HG03196 (cell line): ENCODE measurements around the gene GPR108.
"Not testable (repeated sequence)": the region's sequence is repeated elsewhere in the genome, so short reads cannot be mapped to it uniquely, and the experiment has no call there.

Source experiments
- ATAC-seq: cut with Tn5 transposase; IDR thresholded peaks from one replicate; pipeline ENCODE4 v1.9.1; 2021; ENCODE audit not compliant: unreplicated experiment

Gene GPR108

DNA sequence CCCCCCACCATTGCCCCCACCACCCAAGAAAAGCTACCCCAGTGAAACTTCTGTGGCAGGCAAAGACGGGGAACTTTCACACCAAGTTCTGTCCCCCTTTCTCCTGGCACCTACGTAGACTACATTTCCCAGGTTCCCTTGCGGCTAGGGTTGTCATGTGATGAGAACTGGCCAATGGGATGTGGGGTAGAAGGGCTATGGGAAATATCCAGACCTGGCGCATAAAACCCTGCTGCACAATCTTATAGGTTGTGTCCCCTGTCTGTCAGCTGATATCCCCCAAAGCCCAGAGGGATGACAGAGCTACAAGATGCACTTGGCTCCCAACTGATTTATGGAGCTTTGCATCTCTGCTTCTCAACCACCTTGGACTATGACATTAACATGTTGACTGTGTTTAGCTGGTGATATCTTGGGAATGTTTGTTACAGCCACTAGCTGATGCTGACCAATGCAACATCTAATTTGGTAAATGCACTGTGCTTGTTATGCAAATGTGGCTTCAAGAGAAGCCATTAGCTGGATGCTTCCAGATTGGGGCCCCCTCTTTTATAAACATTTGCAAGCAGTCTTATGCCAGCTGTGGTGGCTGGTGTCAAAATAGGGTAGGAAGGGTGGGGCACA is 23.8 kb upstream of the GPR108 start:
- no peak for ATAC-seq

DNA sequence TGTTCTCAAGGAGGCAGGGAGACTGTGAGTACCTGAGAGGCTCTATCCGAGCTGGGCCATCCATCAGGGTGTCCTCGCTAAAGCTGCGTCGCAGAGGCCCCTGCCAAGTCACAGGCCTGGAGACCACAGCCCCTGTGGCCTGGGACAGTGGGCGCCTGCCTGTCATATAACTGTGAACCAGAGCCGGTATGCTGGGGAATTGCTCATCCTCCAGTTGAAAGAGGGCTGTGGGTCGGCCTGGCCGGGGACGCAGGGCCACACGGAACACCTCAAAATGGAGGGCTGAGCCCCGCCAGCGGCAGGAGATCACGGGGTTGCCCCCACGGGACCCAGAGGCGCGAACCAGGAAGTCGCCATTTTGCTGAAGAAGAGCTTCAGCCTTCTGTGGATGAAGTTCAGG is 23.2 kb upstream of the GPR108 start:
- no peak for ATAC-seq

DNA sequence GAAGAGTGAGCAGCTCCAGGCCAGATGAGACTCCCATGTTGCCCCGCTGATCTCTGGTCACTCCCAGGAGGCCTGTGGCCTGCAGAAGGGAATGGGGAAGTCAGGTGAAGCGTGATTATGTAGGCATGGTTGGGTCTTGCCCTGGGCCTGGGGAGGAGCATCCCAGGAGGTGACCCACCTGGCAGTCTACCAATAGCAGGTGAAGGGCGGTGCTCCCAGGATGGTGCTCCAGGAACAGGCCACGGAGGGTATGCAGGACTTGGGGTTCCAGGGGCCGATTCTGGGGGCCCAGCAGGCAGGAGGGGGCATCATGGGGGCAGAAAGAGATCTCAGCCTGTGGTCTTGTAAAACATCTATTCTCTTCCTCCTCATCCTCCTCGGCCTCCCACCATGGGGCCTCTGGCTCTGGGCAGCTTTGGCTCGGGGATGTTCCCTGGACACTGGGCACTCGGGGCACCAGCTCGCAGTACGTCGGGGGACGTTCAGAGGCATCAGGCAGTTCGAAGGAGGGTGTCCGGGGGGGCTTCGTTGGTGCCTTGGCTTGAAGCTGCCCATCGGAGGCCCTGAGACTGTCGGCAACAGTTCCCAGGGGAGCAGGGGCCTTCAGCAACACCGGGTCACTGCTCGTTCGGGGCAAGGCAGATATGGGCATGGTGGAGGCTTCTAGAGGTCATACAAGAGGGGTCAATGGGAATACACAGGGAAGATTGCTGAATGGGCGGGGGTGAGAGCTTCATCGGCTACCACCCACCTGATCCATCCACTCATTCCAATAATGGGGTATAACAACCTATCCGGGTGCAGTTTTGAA is 17.5 kb upstream of the GPR108 start:
- no peak for ATAC-seq

DNA sequence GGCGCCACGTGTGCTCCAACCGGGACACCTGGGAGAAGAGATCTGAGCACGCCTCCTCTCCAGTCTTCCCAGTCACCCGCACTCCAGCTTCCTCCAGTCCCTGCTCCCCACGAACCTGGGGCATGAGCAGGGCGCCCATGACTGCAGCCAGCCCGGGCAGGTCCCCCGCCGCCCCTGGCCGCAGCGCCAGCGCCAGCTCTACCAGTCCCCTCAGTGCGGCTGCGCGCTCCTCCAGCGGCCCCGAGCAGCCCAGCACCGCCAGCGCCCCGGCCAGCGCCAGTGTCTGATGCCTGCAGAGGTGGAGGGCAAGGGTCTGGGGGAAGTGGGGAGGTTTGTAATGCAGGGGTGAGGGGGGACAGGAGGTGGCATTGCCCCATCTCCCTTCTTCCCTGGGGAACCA is 16.8 kb upstream of the GPR108 start:
- ATAC-seq, result no peak

DNA sequence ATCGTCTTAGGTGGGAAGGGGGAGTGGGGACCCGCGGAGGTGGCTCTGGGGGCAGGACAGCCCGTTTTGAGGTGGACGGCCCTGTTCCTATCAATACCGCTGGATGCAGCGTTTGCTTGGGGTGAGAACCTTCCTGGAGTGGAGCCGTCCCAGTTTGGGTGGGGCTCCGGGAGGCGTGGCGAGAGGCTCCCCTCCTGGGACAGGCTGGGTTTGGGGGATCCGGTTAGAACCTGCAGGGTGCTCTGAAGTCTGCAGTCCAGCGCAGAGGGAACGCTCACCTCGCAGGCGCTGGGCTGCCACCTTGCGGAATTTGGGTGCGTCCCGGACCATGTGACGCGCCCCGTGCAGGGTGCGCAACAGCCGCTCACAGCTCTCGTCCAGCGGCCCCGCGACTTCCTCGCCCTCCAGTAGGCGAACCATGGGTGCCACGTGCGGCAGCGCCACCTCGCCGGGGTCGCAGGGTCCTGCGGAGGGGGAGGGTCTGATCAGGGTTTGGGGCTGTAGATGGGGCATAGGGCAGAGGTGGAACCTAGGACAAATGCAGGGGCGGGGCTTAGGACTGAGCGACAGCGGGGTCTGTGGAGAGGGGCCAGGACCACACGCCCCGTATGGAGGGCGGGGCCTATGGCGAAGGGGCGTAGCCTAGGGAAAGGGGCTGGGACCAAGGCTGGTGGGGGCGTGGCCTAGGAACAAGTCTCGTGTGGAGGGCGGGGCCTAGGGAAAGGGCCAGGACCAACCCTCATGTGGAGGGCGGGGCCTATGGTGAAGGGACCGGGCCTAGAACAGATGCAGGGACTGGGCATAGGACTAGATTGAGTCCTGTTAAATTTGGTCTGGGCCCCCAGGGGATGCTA is 16.0 kb upstream of the GPR108 start:
- ATAC-seq, result peak; percentile 80

DNA sequence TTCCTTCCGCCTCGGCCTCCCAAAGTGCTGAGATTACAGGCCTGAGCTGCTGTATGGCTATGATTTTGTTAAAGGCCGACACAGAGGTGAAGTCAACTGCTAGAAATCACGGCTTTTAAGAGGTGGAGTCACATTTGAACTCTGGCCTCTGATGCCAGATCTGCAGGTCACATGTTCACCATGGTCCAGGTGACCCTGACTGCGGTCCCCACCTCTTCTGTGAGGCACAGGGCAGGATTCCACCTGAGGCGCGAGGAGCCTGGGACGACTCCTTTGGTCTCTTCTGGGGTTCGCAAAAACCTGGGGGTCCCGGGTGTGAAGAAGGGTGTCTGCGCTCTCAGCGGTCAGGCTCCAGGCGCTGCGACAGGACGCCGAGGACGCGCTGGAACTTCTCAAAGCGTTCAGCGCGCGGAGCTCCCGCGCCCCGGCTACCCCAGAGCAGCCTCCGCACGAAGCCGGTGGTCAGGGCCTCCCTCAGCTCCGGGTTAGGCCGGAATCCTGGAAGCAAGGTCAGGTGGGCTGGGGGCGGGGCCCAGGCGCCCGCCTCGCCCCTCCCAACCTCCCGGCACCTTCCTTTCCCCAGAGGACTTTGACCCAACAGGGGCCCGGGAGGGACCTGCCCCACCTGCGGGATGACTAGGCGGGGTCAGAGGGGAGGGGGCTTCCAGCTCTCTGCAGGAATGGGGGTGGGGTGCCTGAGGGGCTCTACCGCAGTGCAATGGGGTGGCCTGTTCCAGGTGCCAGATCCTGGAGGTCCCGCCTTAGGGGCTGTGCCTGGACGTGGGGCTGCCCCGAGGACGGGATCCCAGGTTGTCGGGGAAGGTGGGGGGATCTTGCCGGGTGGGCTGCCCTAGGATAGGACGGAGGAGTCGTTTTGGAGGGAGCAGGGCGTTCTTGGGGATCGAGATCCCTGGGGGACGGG is 15.1 kb upstream of the GPR108 start:
- ATAC-seq, result no peak

DNA sequence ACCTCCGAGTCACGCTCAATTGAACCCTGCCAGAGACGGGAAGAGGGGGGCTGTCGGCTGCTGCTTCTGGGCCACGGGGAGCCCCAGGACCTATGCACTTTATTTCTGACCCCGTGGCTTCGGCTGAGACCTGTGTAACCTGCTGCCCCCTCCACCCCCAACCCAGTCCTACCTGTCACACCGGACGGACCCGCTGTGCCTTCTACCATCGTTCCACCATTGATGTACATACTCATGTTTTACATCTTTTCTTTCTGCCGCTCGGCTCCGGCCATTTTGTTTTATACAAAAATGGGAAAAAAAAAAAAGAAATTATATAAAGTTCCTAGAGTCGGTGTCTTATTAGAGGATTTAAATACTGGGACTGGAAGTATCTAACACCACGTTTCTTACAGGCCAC is 13.8 kb upstream of the GPR108 start:
- no peak for ATAC-seq

DNA sequence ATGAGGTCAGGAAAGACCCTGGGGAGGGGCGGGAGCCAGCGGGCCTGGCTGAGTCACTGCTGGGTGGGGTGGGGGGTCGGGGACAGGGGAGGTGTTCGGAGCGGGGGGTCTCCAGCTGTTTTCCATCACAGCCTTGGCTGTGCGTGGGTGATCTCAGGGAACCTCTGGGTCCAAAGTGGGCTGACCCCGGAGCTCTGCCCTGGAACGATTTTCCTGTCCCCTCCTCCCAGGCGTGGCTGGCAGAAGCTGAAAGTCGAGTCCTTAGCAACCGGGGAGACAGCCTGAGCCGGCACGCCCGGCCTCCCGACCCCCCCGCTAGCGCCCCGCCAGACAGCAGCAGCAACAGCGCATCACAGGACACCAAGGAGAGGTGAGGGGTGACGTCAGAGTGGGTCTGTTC is 12.7 kb upstream of the GPR108 start:
- ATAC-seq, result no peak

DNA sequence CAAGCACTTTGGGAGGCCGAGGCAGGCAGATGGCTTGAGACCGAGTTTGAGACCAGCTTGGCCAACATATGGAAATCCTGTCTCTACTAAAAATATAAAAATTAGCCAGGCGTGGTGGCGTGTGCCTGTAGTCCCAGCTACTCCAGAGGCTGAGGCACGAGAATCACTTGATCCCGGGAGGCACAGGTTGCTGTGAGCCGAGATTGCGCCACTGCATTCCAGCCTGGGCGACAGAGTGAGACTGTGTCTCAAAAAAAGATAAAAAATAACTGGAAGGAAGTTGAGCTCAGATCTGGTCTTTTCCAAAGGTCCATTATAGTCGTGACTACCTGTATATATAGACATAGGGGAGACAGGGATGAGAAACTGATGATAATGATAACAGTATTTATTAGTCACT is 11.2 kb upstream of the GPR108 start:
- ATAC-seq, result not testable (repeated sequence)

DNA sequence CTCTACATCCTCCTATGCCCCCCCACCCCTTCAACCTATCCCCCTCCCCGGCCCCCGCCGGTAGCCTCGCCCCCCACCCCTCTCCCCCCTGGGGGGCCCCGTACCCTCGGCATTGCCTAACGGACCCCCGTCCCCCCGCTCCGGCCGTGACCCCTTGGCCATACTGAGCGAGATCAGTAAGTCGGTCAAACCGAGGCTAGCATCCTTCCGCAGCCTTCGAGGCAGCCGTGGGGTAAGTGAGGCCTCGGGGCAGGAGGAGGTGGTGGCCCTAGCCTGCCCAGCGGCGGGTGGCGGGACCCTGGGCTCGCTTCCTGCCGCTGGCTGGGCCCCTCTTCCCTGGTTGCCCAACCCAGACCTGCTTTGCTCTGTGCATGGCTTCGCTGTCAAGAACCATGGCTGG is 8.6 kb upstream of the GPR108 start:
- no peak for ATAC-seq

DNA sequence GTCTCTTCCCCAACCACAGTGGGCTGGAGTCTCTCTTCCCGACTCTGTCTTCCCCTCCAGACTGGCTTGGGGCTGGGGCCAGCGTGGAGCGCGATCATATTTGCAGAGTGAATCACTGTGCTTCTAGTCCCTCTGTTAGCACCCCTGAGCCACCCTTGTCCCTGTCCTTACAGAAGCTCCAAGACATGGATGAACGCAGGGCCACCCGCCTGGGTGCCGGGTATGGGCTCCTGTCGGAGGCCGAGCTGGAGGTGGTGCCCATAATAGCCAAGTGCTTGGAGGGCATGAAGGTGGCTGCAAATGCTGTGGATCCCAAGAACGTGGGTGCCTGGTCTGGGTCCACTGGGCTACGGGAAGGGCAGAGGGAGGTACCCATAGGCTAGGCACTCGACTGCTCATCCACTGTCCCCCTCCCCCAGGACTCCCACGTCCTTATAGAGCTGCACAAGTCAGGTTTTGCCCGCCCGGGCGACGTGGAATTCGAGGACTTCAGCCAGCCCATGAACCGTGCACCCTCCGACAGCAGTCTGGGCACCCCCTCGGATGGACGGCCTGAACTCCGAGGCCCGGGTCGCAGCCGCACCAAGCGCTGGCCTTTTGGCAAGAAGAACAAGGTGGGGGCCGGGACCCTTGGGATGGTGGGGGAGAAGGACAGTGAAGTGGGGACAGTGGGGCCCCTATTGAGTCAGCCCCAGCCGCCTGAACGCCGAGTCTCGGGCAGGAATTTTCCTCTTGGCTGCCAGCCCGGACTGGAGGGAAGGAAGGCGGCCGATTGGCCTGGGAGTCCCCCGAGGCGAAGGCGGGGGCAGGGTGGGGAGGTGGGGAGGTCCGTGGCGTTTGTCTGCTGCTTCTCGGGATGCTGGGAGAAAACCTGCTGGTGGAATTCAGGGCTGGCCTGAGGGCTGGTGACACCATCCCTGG is 7.3 kb upstream of the GPR108 start:
- ATAC-seq, result no peak

DNA sequence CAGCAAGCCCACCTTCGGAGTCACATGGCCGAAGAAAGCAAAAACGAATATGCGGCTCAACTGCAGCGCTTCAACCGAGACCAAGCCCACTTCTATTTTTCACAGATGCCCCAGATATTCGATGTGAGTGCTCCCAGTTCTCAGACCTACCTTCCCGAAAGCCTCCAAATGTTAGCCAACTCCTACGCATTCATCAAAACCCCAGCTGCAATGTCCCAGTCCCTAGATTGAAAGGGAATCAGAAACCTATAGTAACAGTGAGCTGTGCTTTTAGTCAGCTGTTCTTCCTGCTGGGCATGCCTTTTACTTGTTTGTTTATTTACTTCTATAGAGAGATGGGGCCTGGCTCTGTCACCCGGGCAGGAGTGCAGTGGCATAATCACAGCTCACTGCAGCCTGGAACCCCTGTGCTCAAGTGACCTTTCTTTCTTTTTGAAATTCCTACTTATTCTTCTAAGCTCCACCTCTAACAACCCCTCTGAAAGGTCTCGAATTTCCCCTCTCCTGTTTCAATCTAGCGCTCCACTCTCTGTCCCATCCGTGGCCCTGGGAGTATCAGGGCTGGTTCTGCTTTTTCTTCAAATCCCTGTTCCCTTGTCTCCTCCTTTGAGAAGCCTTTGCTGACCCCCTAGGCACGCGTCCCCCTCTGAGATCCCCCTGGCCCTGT is 6.5 kb upstream of the GPR108 start:
- no peak for ATAC-seq

DNA sequence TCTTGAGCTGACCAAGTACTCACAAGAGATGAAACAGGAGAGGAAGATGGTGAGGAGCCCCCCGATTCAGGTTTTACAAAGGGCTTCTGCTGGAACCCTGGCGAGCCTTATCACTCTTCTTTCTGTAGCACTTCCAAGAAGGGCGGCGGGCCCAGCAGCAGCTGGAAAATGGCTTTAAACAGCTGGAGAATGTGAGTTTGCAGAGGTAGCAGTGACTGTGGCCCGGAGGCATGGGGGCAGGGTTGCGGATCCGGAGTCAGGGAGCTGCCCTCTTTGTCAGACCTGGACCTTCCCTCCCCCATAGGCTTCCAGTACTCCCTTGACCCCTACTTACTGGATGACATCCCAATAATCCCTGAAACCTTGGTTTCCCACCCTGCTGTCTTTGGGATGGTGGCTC is 5.7 kb upstream of the GPR108 start:
- no peak for ATAC-seq

DNA sequence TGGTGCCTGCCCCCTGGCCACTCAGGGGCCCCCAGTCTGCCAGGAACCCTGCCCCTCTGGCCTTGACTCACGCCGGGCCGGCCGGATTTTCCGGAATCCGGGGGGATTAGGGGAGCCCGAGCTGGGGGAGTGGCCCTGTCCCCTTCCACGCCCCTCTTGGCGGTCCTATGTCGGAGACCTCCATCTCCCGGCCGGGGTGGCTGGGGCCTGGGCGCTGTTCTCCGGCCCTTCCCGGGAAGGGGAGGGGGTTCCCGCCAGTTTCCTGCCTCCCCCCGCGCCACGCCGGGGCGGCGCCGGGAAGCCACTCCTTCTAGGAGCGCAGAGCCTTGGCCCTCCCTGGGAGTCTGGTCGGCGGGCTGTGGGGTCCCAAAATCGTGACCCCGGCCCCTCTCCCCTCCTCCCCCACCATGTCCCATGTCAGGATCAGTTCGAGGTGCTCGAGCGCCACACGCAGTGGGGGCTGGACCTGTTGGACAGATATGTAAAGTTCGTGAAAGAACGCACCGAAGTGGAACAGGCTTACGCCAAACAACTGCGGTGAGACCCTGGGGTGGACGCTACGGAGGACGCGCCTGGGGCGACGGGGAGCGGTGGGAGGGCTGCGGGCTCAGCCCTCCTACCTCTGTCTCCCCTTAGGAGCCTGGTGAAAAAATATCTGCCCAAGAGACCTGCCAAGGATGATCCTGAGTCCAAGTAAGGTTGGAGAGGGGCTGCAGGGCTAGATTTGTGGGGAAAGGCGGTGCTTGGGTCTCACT is 3.4 kb upstream of the GPR108 start:
- ATAC-seq, result no peak

DNA sequence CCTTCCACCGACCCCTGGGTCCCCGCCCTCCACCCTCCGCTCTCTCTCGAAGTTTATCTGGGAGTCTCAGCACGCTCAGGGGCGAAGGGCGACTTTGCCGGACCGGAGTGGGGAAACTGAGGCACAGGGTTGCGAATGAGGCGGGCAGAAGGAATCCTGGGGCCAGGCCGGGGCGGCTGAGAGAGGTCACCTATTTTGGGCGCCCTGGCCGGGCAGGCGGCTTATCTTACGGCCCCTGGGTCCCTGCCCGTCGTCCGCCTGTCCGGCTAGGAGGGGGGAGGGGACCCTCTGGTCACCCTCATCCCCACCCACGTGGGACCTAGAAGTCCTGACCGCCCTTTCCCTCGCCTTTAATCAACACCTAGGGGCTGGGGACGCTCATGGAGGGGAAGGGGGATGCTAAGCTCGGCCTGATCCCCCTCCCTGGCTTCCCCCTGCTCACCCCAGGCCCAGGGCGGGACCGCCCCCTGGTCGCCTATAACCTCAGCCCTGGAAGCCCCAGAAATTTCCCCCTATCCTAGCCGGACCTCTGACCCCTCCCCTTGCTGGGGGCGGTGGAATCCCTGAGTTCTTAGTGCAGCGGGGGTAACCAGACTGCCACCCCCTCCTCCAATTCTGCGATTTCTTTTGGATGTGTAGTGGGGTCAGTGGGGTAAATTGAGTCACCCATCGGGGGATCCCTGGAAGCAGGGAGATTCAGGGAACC is 2.7 kb upstream of the GPR108 start:
- no peak for ATAC-seq

DNA sequence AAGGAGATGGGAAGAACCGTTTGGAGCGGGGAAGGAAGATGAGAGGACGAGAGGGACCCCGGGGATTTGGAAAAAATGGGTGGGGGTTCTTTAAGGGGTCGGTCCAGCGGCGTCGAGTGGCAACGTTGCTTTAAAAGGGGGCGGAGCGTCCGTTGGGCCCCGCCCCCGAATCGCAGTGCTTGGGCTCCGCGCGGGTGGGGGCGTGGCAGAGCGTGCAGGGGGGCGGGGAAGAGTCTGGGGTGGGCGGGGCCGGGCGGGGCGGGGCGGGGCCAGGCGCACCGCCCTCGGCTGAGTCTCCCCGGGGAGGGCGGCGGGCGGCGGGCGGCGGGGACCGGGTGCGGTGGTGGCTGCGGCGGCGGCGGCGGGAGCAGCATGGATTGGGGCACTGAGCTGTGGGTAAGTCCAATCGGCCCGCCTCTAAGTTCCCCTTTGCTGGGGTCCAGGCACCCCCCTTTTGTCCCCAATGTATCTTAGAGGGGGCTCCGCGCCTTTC is 2.1 kb upstream of the GPR108 start, which contains the start of gene TRIP10:
Gene TRIP10 (plus strand): TSS at position 291 of the 493 bp plus-strand sequence. CDS start 82 bp downstream, at position 373.
- ATAC-seq, result no peak

DNA sequence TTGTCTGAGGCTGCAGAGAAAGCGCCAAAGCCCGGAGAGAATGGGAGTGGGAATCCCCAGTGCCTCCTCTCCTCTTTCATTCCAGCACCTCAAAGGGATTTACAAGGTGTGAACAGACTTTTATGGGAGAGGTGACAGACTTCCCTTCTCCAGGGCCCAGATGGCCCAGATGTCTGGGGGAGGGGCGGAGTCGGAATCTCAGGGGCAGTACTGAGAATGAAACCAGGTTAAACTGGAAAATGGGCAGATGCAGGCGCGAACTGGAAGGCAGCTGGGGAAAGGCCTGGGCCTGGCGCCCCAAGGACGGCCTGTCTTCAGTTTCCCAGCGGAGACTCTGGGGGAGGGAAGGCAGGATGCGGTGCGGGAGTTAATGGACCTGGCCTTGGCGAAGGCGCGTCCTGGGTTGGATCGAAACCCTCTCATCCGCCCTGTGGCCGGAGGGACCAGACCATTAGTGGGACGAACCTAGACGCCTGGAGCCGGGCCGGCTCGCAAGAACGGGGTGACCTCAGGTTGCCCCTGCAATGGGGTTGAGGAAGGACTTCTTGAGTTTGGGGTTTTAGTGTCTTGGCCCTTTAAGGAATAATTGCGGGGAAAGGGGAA is 1.5 kb upstream of the GPR108 start:
- ATAC-seq, result no peak
